Calu3 (cell line): ENCODE results near the gene LTC4S. TPM values are rescaled to one million over a fixed set of nuclear protein-coding genes. Genes with fewer than 3 reads are reported as not detected.
A peak's percentile ranks its signal among the peaks of the same experiment; 100 is the strongest.

Source experiments
- BruUV-seq: library from RNA; stranded (reverse); fragments of 400-500 nt; replicated peaks from 2 replicates; lab custom pipeline; 2021; lab: Mats Ljungman, UMichigan
- CTCF ChIA-PET: fragments of 300-600 bp; sonication (Branson Sonifier 250); formaldehyde crosslinking; loops from one replicate; lab custom pipeline; 2022; ENCODE audit warnings: antibody characterized with exemption; lab: Charles Lee
- DNase-seq: peaks from one replicate; pipeline ENCODE4 v3.0.0; 2022
- H3K27ac Mint-ChIP-seq: one replicate; pipeline ENCODE4 v1.8.0; 2022; ENCODE audit warnings: mixed read lengths; ENCODE audit not compliant: unreplicated experiment
- H3K27me3 Mint-ChIP-seq: one replicate; pipeline ENCODE4 v1.8.0; 2022; ENCODE audit warnings: mixed read lengths; ENCODE audit not compliant: unreplicated experiment
- H3K36me3 Mint-ChIP-seq: one replicate; pipeline ENCODE4 v1.8.0; 2022; ENCODE audit warnings: mild to moderate bottlenecking, moderate library complexity, mixed read lengths; ENCODE audit not compliant: insufficient read depth, unreplicated experiment
- H3K4me1 Mint-ChIP-seq: one replicate; pipeline ENCODE4 v1.8.0; 2022; ENCODE audit warnings: mild to moderate bottlenecking, low read depth, mixed read lengths; ENCODE audit not compliant: unreplicated experiment
- H3K4me3 Mint-ChIP-seq: one replicate; pipeline ENCODE4 v1.8.0; 2022; ENCODE audit warnings: mild to moderate bottlenecking, low read depth, moderate library complexity, mixed read lengths; ENCODE audit not compliant: unreplicated experiment
- H3K9me3 Mint-ChIP-seq: one replicate; pipeline ENCODE4 v1.8.0; 2022; ENCODE audit warnings: low read depth, mixed read lengths; ENCODE audit not compliant: unreplicated experiment
- CTCF ChIP-seq: fragments of 200-600 bp; IDR thresholded peaks from one replicate; pipeline ENCODE4 v1.8.0; 2022; ENCODE audit warnings: antibody characterized with exemption; ENCODE audit not compliant: unreplicated experiment
- intact Hi-C: fragments of 100-400 bp; cut with micrococcal nuclease; formaldehyde crosslinking; loops from one replicate; pipeline ENCODE4 v1.10.0; 2022; ENCODE audit not compliant: unreplicated experiment
- total RNA-seq: library from RNA; stranded (reverse); gene quantifications from 2 replicates; pipeline ENCODE4 v1.2.3, GENCODE V29; 2022

Gene LTC4S
- total RNA-seq, 1 experiment from 2014 or later = 4.9 TPM

GRCh38 chr5:179822444-179822990 lies 28.7 kb downstream of the LTC4S start:
- CTCF ChIA-PET = interaction anchor here (0.5 to 0.6 kb wide), 2 partner anchors 11 to 27 kb away, joined by 3 read pairs; no protein-coding TSS in a partner anchor
- Mint-ChIP-seq H3K4me3 (peak overlapping the region; percentile 97), H3K9me3 (no peaks in the 10 kb centered on the region), H3K27me3 (no peaks in the 10 kb centered on the region), H3K36me3 (peaks cover 100% of the 10 kb centered on the region), H3K27ac (peak overlapping the region; percentile 99), H3K4me1 (peaks cover 53% of the 10 kb centered on the region)
- no peak for DNase-seq
- no TSS peak for BruUV-seq
- TF ChIP-seq CTCF = no peak
- intact Hi-C loops = loop anchor here (5.0 kb wide), 1 partner anchor 60 kb away; no protein-coding TSS in a partner anchor

GRCh38 chr5:179823937-179824744 lies 30.4 kb downstream of the LTC4S start:
- no TSS peak for BruUV-seq
- Mint-ChIP-seq H3K27me3 (no peaks in the 10 kb centered on the region), H3K4me3 (peak overlapping the region; percentile 97), H3K36me3 (peaks cover 100% of the 10 kb centered on the region), H3K9me3 (no peaks in the 10 kb centered on the region), H3K27ac (peak overlapping the region; percentile 81), H3K4me1 (peaks cover 55% of the 10 kb centered on the region)
- CTCF ChIA-PET = interaction anchor here (0.6 kb wide), 2 partner anchors 21 to 1144 kb away, joined by 3 read pairs; no protein-coding TSS in a partner anchor
- no peak for TF ChIP-seq CTCF
- no peak for DNase-seq
- intact Hi-C loops = loop anchor here (5.0 kb wide), 1 partner anchor 62 kb away; no protein-coding TSS in a partner anchor

- peak overlapping the region; percentile 81 for H3K27ac Mint-ChIP-seq
- peaks cover 100% of the 10 kb centered on the region for H3K36me3 Mint-ChIP-seq
- peaks cover 58% of the 10 kb centered on the region for H3K4me1 Mint-ChIP-seq
- intact Hi-C loops = loop anchor here (5.0 kb wide), 1 partner anchor 62 kb away; no protein-coding TSS in a partner anchor
- BruUV-seq = no TSS peak
- TF ChIP-seq CTCF = no peak
- CTCF ChIA-PET = no interaction called here
- peak overlapping the region; percentile 97 for H3K4me3 Mint-ChIP-seq
- H3K27me3 Mint-ChIP-seq = no peaks in the 10 kb centered on the region
- no peaks in the 10 kb centered on the region for H3K9me3 Mint-ChIP-seq
- DNase-seq = no peak
Measured at GRCh38 chr5:179824745-179825112, 30.9 kb downstream of the LTC4S start.

GRCh38 chr5:179825655-179826182 lies 31.9 kb downstream of the LTC4S start:
- no TSS peak for BruUV-seq
- Mint-ChIP-seq H3K4me1 (peaks cover 57% of the 10 kb centered on the region), H3K9me3 (no peaks in the 10 kb centered on the region), H3K27ac (peak overlapping the region; percentile 81), H3K36me3 (peaks cover 100% of the 10 kb centered on the region), H3K4me3 (peak overlapping the region; percentile 97), H3K27me3 (no peaks in the 10 kb centered on the region)
- no peak for DNase-seq
- CTCF ChIA-PET = no interaction called here
- no peak for TF ChIP-seq CTCF
- intact Hi-C loops = no loop called here
